Vagina (tissue), 2 donors: ENCODE data around the gene GABRA6. TPM values are rescaled to one million over a fixed set of nuclear protein-coding genes. Genes with fewer than 3 reads are reported as not detected.
"Not testable (repeated sequence)": the region's sequence is repeated elsewhere in the genome, so short reads cannot be mapped to it uniquely, and the experiment has no call there.

Experiments
- DNase-seq, 2 donors: peaks; one replicate each; pipeline ENCODE4 v3.0.0-alpha.2; 2017; ENCODE audit errors: extremely low spot score in 2 of 2
- H3K27ac ChIP-seq: fragments of 200-600 bp; sonication (generic); one replicate; pipeline ENCODE4 v1.5.1; 2019
- H3K27me3 ChIP-seq: fragments of 200-600 bp; sonication (generic); one replicate; pipeline ENCODE4 v1.5.1; 2019
- H3K36me3 ChIP-seq, 2 donors: fragments of 200-600 bp; sonication (generic); one replicate each; pipeline ENCODE4 v1.5.1; 2017 to 2019
- H3K4me1 ChIP-seq: fragments of 200-600 bp; sonication (generic); one replicate; pipeline ENCODE4 v1.5.1; 2019
- H3K4me3 ChIP-seq, 2 donors: fragments of 200-600 bp; sonication (generic); 1 replicate in 1 of 2; 2 replicates in 1 of 2; pipeline ENCODE4 v1.5.1; 2016 to 2019
- H3K9me3 ChIP-seq: fragments of 200-600 bp; sonication (generic); one replicate; pipeline ENCODE4 v1.5.1; 2019
- CTCF ChIP-seq, 3 experiments: fragments of 450-650 bp in 2 of 3; fragments of 200-600 bp in 1 of 3; sonication (generic) in 1 of 3; IDR thresholded peaks; one replicate each; pipeline ENCODE4 v1.5.1; 2017 to 2019; ENCODE audit warnings: antibody characterized with exemption in 3 of 3, mild to moderate bottlenecking in 2 of 3, moderate library complexity in 2 of 3
- POLR2A ChIP-seq, 2 donors: fragments of 450-650 bp; IDR thresholded peaks; one replicate each; pipeline ENCODE4 v1.6.1; 2017; ENCODE audit warnings: antibody characterized with exemption in 2 of 2, mild to moderate bottlenecking in 2 of 2, moderate library complexity in 2 of 2
- POLR2AphosphoS5 ChIP-seq, 2 donors: sonication (generic); formaldehyde crosslinking; IDR thresholded peaks; one replicate each; pipeline ENCODE4 v1.9.0; 2017; ENCODE audit warnings: antibody characterized with exemption in 2 of 2, mild to moderate bottlenecking in 2 of 2, low read depth in 1 of 2; ENCODE audit not compliant: insufficient read depth in 1 of 2
- intact Hi-C: fragments of 100-400 bp; cut with DNase I; formaldehyde crosslinking; loops from one replicate; pipeline ENCODE4 v1.15.1; 2023
- total RNA-seq: library from RNA; depleted of rRNA; stranded (reverse); fragments of >200 nt; gene quantifications from one replicate; pipeline ENCODE4 v1.2.3, GENCODE V29; 2016

GABRA6 gene
- total RNA-seq, result not detected

- TF ChIP-seq POLR2A (IDR thresholded peaks at IDR 0.05) (no peak), CTCF (IDR thresholded peaks at IDR 0.05) (no peak), POLR2AphosphoS5 (IDR thresholded peaks at IDR 0.05; ENCODE audit: insufficient read depth in 1 of 2, low read depth in 1 of 2) (no peak)
- intact Hi-C loops, result no loop called here
- no peak for DNase-seq
- Histone ChIP-seq H3K4me3 (no peak within 1 kb of the TSS), H3K27ac (no peak within 1 kb of the TSS), H3K36me3 (no peaks in the 10 kb centered on the region), H3K27me3 (no peaks in the 10 kb centered on the region), H3K4me1 (no peaks in the 10 kb centered on the region), H3K9me3 (no peaks in the 10 kb centered on the region)
These were observed at the start of gene GABRA6 for GRCh38 chr5:161685461-161685860. Gene GABRA6 (plus strand): TSS chr5:161685721. CDS start chr5:161685990, 269 bp downstream.

- Histone ChIP-seq H3K4me1 (no peaks in the 10 kb centered on the region), H3K36me3 (no peaks in the 10 kb centered on the region), H3K4me3 (no peak overlapping the region), H3K9me3 (no peaks in the 10 kb centered on the region), H3K27me3 (no peaks in the 10 kb centered on the region), H3K27ac (no peak overlapping the region)
- no peak for DNase-seq
- intact Hi-C loops, result no loop called here
- TF ChIP-seq POLR2A (IDR thresholded peaks at IDR 0.05), result no peak
- TF ChIP-seq CTCF (IDR thresholded peaks at IDR 0.05), result no peak
- TF ChIP-seq POLR2AphosphoS5 (IDR thresholded peaks at IDR 0.05; ENCODE audit: insufficient read depth in 1 of 2, low read depth in 1 of 2), result no peak
These were observed 47.9 kb upstream of the GABRA6 start for GRCh38 chr5:161637591-161637990.

- intact Hi-C loops, result no loop called here
- H3K36me3 ChIP-seq, result no peaks in the 10 kb centered on the region
- no peak for TF ChIP-seq POLR2A (IDR thresholded peaks at IDR 0.05)
- TF ChIP-seq CTCF (IDR thresholded peaks at IDR 0.05), result no peak
- TF ChIP-seq POLR2AphosphoS5 (IDR thresholded peaks at IDR 0.05; ENCODE audit: insufficient read depth in 1 of 2, low read depth in 1 of 2), result no peak
- no peak overlapping the region for H3K27ac ChIP-seq
- H3K4me3 ChIP-seq, result no peak overlapping the region
- no peak for DNase-seq
- no peaks in the 10 kb centered on the region for H3K9me3 ChIP-seq
- no peaks in the 10 kb centered on the region for H3K4me1 ChIP-seq
- H3K27me3 ChIP-seq, result no peaks in the 10 kb centered on the region
These were observed 44.1 kb upstream of the GABRA6 start for GRCh38 chr5:161641444-161641843.

- Histone ChIP-seq H3K36me3 (no peaks in the 10 kb centered on the region), H3K4me3 (no peak overlapping the region), H3K4me1 (no peaks in the 10 kb centered on the region), H3K27me3 (no peaks in the 10 kb centered on the region), H3K27ac (no peak overlapping the region), H3K9me3 (no peaks in the 10 kb centered on the region)
- intact Hi-C loops, result no loop called here
- TF ChIP-seq CTCF (IDR thresholded peaks at IDR 0.05), result no peak
- TF ChIP-seq POLR2A (IDR thresholded peaks at IDR 0.05), result no peak
- TF ChIP-seq POLR2AphosphoS5 (IDR thresholded peaks at IDR 0.05; ENCODE audit: insufficient read depth in 1 of 2, low read depth in 1 of 2), result no peak
- DNase-seq, result no peak
These were observed 40.3 kb upstream of the GABRA6 start for GRCh38 chr5:161645264-161645663.

- H3K27me3 ChIP-seq, intact Hi-C loops, H3K9me3 ChIP-seq, H3K4me1 ChIP-seq, DNase-seq, H3K27ac ChIP-seq, H3K36me3 ChIP-seq, H3K4me3 ChIP-seq: not testable (repeated sequence)
These were observed 33.6 kb upstream of the GABRA6 start for GRCh38 chr5:161651926-161652325.

GRCh38 chr5:161660806-161661205 lies 24.7 kb upstream of the GABRA6 start:
- no peaks in the 10 kb centered on the region for H3K27me3 ChIP-seq
- DNase-seq, result no peak
- no peaks in the 10 kb centered on the region for H3K36me3 ChIP-seq
- intact Hi-C loops, result no loop called here
- H3K4me3 ChIP-seq, result no peak overlapping the region
- H3K9me3 ChIP-seq, result no peaks in the 10 kb centered on the region
- H3K4me1 ChIP-seq, result no peaks in the 10 kb centered on the region
- TF ChIP-seq POLR2A (IDR thresholded peaks at IDR 0.05), result no peak
- TF ChIP-seq POLR2AphosphoS5 (IDR thresholded peaks at IDR 0.05; ENCODE audit: insufficient read depth in 1 of 2, low read depth in 1 of 2), result no peak
- no peak for TF ChIP-seq CTCF (IDR thresholded peaks at IDR 0.05)
- H3K27ac ChIP-seq, result no peak overlapping the region
